ENCODE data around the gene RAB44. TPM values are rescaled to one million over a fixed set of nuclear protein-coding genes. Genes with fewer than 3 reads are reported as not detected.

Gene RAB44
- total and polyA plus RNA-seq, 2 of the 13 experiments (the other 11 are each of a cell fraction or from before 2014, with no cell fraction given): not detected

DNA sequence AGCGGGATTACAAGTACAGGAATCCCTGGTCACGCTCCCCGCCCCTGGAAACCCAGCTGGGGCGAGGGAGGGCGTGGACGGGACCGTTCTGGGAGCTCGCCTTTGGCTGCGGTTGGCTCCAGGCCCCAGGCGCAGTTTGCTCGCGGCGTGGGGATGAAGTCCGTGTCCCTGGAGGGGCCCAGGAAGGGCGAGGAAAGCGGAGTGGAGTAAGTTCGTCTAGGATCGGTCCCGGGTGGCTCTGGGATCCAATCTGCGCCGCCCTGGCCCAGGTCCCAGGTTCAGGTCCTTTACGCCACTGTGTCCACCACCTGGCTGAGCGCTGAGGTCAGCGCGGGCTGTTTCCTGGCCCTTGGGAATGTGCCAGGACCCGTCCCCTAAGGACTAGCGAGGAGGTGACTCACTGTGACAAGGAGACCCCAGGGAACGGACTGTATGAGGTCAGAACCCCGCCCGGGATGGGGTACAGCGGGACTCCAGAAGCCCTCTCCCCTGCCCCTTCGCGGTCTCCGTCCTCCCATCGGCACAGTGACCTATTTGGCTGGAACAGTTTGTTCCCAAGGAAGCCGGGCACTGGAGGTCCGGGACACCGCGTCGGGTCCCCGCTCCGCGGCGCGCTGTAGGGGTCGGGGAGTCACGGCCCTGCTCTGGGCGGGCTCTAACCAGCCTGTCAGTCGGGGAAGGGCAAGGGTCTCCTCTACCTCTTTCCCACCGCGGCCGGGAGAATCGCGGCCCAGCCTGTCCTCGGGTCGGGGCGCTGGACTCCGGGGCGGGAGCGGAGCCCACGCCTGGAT lies 18.4 kb upstream of the RAB44 start (continued):
- TF ChIP-seq, protein P1, sequence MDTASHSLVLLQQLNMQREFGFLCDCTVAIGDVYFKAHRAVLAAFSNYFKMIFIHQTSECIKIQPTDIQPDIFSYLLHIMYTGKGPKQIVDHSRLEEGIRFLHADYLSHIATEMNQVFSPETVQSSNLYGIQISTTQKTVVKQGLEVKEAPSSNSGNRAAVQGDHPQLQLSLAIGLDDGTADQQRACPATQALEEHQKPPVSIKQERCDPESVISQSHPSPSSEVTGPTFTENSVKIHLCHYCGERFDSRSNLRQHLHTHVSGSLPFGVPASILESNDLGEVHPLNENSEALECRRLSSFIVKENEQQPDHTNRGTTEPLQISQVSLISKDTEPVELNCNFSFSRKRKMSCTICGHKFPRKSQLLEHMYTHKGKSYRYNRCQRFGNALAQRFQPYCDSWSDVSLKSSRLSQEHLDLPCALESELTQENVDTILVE (CRISPR knock-in tag; IDR thresholded peaks at IDR 0.05): no peak
- TF ChIP-seq CCDC6 (CRISPR knock-in tag; IDR thresholded peaks at IDR 0.05) (no peak; the same call in 1 of the 2 replicates), ZNF496 (CRISPR knock-in tag; IDR thresholded peaks at IDR 0.05; ENCODE audit: insufficient replicate concordance) (no peak), XRCC5 (optimal IDR thresholded peaks at IDR 0.05; ENCODE audit: low read length) (peak; percentile 11), ZNF776 (CRISPR knock-in tag; IDR thresholded peaks at IDR 0.05) (no peak), RELA (CRISPR knock-in tag; IDR thresholded peaks at IDR 0.05) (no peak), ZFP36L1 (CRISPR knock-in tag; IDR thresholded peaks at IDR 0.05) (no peak), ZNF879 (CRISPR knock-in tag; IDR thresholded peaks at IDR 0.05) (peak; percentile 75; the same call in 1 of the 2 replicates), RBM22 (optimal IDR thresholded peaks at IDR 0.05; ENCODE audit: low read length) (no peak), ZNF619 (CRISPR knock-in tag; IDR thresholded peaks at IDR 0.05) (0 out of 2 replicates have a peak, but pooled peaks have one; percentile 1), PHB2 (IDR thresholded peaks at IDR 0.05; ENCODE audit: partially characterized antibody) (no peak), ARID2 (CRISPR knock-in tag; IDR thresholded peaks at IDR 0.05; ENCODE audit: borderline replicate concordance) (0 out of 2 replicates have a peak, but pooled peaks have one; percentile 25), FOXM1 (CRISPR knock-in tag; IDR thresholded peaks at IDR 0.05) (no peak), DNMT3B (CRISPR knock-in tag; conservative IDR thresholded peaks at IDR 0.05) (0 out of 2 replicates have a peak, but pooled peaks have one; percentile 21), TBP (CRISPR knock-in tag; IDR thresholded peaks at IDR 0.05) (no peak), ZNF749 (CRISPR knock-in tag; IDR thresholded peaks at IDR 0.05; ENCODE audit: borderline replicate concordance) (no peak), ZNF34 (CRISPR knock-in tag; IDR thresholded peaks at IDR 0.05; ENCODE audit: borderline replicate concordance) (no peak), MEIS2 (CRISPR knock-in tag; IDR thresholded peaks at IDR 0.05) (peak; percentile 10; the same call in 1 of the 2 replicates)
- TF ChIP-seq, protein P2, sequence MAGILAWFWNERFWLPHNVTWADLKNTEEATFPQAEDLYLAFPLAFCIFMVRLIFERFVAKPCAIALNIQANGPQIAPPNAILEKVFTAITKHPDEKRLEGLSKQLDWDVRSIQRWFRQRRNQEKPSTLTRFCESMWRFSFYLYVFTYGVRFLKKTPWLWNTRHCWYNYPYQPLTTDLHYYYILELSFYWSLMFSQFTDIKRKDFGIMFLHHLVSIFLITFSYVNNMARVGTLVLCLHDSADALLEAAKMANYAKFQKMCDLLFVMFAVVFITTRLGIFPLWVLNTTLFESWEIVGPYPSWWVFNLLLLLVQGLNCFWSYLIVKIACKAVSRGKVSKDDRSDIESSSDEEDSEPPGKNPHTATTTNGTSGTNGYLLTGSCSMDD (CRISPR knock-in tag; IDR thresholded peaks at IDR 0.05): no peak
- TF ChIP-seq, protein P3, sequence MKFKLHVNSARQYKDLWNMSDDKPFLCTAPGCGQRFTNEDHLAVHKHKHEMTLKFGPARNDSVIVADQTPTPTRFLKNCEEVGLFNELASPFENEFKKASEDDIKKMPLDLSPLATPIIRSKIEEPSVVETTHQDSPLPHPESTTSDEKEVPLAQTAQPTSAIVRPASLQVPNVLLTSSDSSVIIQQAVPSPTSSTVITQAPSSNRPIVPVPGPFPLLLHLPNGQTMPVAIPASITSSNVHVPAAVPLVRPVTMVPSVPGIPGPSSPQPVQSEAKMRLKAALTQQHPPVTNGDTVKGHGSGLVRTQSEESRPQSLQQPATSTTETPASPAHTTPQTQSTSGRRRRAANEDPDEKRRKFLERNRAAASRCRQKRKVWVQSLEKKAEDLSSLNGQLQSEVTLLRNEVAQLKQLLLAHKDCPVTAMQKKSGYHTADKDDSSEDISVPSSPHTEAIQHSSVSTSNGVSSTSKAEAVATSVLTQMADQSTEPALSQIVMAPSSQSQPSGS (CRISPR knock-in tag; IDR thresholded peaks at IDR 0.05): no peak
- TF ChIP-seq, protein P4, sequence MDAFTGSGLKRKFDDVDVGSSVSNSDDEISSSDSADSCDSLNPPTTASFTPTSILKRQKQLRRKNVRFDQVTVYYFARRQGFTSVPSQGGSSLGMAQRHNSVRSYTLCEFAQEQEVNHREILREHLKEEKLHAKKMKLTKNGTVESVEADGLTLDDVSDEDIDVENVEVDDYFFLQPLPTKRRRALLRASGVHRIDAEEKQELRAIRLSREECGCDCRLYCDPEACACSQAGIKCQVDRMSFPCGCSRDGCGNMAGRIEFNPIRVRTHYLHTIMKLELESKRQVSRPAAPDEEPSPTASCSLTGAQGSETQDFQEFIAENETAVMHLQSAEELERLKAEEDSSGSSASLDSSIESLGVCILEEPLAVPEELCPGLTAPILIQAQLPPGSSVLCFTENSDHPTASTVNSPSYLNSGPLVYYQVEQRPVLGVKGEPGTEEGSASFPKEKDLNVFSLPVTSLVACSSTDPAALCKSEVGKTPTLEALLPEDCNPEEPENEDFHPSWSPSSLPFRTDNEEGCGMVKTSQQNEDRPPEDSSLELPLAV (CRISPR knock-in tag; conservative IDR thresholded peaks at IDR 0.05; ENCODE audit: low read depth): no peak
- TF ChIP-seq, protein P5, sequence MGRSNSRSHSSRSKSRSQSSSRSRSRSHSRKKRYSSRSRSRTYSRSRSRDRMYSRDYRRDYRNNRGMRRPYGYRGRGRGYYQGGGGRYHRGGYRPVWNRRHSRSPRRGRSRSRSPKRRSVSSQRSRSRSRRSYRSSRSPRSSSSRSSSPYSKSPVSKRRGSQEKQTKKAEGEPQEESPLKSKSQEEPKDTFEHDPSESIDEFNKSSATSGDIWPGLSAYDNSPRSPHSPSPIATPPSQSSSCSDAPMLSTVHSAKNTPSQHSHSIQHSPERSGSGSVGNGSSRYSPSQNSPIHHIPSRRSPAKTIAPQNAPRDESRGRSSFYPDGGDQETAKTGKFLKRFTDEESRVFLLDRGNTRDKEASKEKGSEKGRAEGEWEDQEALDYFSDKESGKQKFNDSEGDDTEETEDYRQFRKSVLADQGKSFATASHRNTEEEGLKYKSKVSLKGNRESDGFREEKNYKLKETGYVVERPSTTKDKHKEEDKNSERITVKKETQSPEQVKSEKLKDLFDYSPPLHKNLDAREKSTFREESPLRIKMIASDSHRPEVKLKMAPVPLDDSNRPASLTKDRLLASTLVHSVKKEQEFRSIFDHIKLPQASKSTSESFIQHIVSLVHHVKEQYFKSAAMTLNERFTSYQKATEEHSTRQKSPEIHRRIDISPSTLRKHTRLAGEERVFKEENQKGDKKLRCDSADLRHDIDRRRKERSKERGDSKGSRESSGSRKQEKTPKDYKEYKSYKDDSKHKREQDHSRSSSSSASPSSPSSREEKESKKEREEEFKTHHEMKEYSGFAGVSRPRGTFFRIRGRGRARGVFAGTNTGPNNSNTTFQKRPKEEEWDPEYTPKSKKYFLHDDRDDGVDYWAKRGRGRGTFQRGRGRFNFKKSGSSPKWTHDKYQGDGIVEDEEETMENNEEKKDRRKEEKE (IDR thresholded peaks at IDR 0.05): no peak
